Mesenchymal stem cell (in vitro differentiated cells and primary cell): ENCODE measurements around the gene ARHGAP12.
A peak's percentile ranks its signal among the peaks of the same experiment; 100 is the strongest.

Experiments used
- DNase-seq: peaks from one replicate; pipeline ENCODE4 v3.0.0-alpha.2; 2013
- H2AFZ ChIP-seq: one replicate; pipeline ENCODE4 v1.6.1; 2013; ENCODE audit warnings: low read depth, mild to moderate bottlenecking, control low read depth, inconsistent platforms, low read length, moderate library complexity
- H2AK5ac ChIP-seq: 2 replicates; pipeline ENCODE4 v1.6.1; 2013; ENCODE audit warnings: low read length, moderate library complexity, mild to moderate bottlenecking, inconsistent platforms; ENCODE audit not compliant: severe bottlenecking
- H2BK120ac ChIP-seq: one replicate; pipeline ENCODE4 v1.6.1; 2013; ENCODE audit warnings: low read depth, mild to moderate bottlenecking, inconsistent platforms, low read length, moderate library complexity
- H2BK12ac ChIP-seq, 2 experiments: one replicate each; pipeline ENCODE4 v1.6.1; 2013; ENCODE audit warnings: inconsistent platforms in 2 of 2, low read length in 2 of 2, mild to moderate bottlenecking in 2 of 2, moderate library complexity in 2 of 2, control low read depth in 1 of 2
- H2BK15ac ChIP-seq: one replicate; pipeline ENCODE4 v1.6.1; 2013; ENCODE audit warnings: mild to moderate bottlenecking, low read depth, inconsistent platforms; ENCODE audit not compliant: poor library complexity, severe bottlenecking
- H2BK5ac ChIP-seq: 2 replicates; pipeline ENCODE4 v1.6.1; 2013; ENCODE audit warnings: low read depth, mild to moderate bottlenecking, low read length, control low read depth, inconsistent platforms; ENCODE audit not compliant: poor library complexity, severe bottlenecking
- H3K14ac ChIP-seq, 2 experiments: one replicate each; pipeline ENCODE4 v1.6.1; 2013; ENCODE audit warnings: inconsistent platforms in 2 of 2, low read length in 2 of 2, control low read depth in 1 of 2, mild to moderate bottlenecking in 1 of 2, moderate library complexity in 1 of 2
- H3K18ac ChIP-seq, 2 experiments: one replicate each; pipeline ENCODE4 v1.6.1; 2013; ENCODE audit warnings: inconsistent platforms in 2 of 2, low read length in 2 of 2, control low read depth in 1 of 2, low read depth in 1 of 2, mild to moderate bottlenecking in 1 of 2
- H3K23ac ChIP-seq, 2 experiments: one replicate each; pipeline ENCODE4 v1.6.1; 2013; ENCODE audit warnings: inconsistent platforms in 2 of 2, low read length in 2 of 2, mild to moderate bottlenecking in 2 of 2, moderate library complexity in 2 of 2, control low read depth in 1 of 2
- H3K27ac ChIP-seq: 2 replicates; pipeline ENCODE4 v1.5.1; 2013; ENCODE audit warnings: mild to moderate bottlenecking, moderate library complexity, low read length, control low read depth, inconsistent platforms; ENCODE audit not compliant: poor library complexity, severe bottlenecking
- H3K27me3 ChIP-seq, 2 experiments: 2 replicates each; pipeline versions ENCODE4 v1.6.1 to v1.7.0; 2013; ENCODE audit warnings: low read length in 2 of 2, mild to moderate bottlenecking in 2 of 2, moderate library complexity in 2 of 2, control low read depth in 1 of 2, inconsistent platforms in 1 of 2; ENCODE audit not compliant: control insufficient read depth in 1 of 2, insufficient read depth in 1 of 2
- H3K36me3 ChIP-seq, 2 experiments: 2 replicates each; pipeline versions ENCODE4 v1.6.1 to v1.7.0; 2013; ENCODE audit warnings: low read length in 2 of 2, control low read depth in 1 of 2, inconsistent platforms in 1 of 2, low read depth in 1 of 2, mild to moderate bottlenecking in 1 of 2; ENCODE audit not compliant: insufficient read depth in 2 of 2, control insufficient read depth in 1 of 2
- H3K4ac ChIP-seq, 2 experiments: one replicate each; pipeline ENCODE4 v1.6.1; 2013; ENCODE audit warnings: inconsistent platforms in 2 of 2, low read length in 2 of 2, mild to moderate bottlenecking in 2 of 2, moderate library complexity in 2 of 2, control low read depth in 1 of 2, low read depth in 1 of 2
- H3K4me1 ChIP-seq: 2 replicates; pipeline ENCODE4 v1.6.1; 2013; ENCODE audit warnings: low read depth, low read length, control low read depth; ENCODE audit not compliant: control insufficient read depth, insufficient read depth
- H3K4me2 ChIP-seq: 2 replicates; pipeline ENCODE4 v1.6.1; 2013; ENCODE audit warnings: low read length, mild to moderate bottlenecking, inconsistent platforms; ENCODE audit not compliant: poor library complexity, severe bottlenecking
- H3K4me3 ChIP-seq, 2 experiments: 2 replicates each; pipeline versions ENCODE4 v1.5.1 to v1.7.0; 2013; ENCODE audit warnings: low read length in 2 of 2, mild to moderate bottlenecking in 2 of 2, control low read depth in 1 of 2, low read depth in 1 of 2; ENCODE audit not compliant: insufficient read depth in 1 of 2
- H3K79me1 ChIP-seq: replicated peaks from 2 replicates; pipeline ENCODE4 v1.6.1; 2013; ENCODE audit warnings: mild to moderate bottlenecking, control low read depth, low read length, inconsistent platforms; ENCODE audit not compliant: poor library complexity, severe bottlenecking
- H3K9ac ChIP-seq: 2 replicates; pipeline ENCODE4 v1.7.0; 2013; ENCODE audit warnings: mild to moderate bottlenecking, low read length, moderate library complexity
- H3K9me3 ChIP-seq: 2 replicates; pipeline ENCODE4 v1.7.0; 2013; ENCODE audit warnings: mild to moderate bottlenecking, low read length; ENCODE audit not compliant: control insufficient read depth
- H4K8ac ChIP-seq: one replicate; pipeline ENCODE4 v1.6.1; 2013; ENCODE audit warnings: inconsistent platforms, mild to moderate bottlenecking, low read length, moderate library complexity
- H4K91ac ChIP-seq: one replicate; pipeline ENCODE4 v1.6.1; 2013; ENCODE audit warnings: mild to moderate bottlenecking, low read length, inconsistent platforms
- WGBS: methylation state at CpG from one replicate; pipeline ENCODE4 v1.1.7; 2013; ENCODE audit warnings: mixed read lengths; 5-methylcytosine and 5-hydroxymethylcytosine counted together

The ARHGAP12 gene

DNA sequence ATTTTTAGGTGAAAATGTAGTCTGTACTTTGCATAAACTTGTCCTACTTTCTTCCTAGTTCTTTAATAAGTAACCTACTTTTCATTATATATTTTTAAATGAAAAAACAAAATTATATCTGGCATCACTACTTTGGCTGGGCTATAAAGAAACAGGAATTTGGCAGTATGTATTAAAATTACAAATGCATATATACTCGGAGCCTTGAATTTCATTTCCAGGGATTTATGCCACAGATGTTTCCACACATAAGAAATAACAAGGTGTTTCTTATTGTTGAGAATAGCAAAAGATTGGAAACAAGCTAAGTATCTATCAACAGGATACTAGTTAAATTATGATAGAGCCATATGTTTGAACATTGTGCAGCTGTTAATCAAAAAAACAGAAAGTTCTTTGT, 2.2 kb upstream of the ARHGAP12 start:
- Histone ChIP-seq H3K9me3 (no peaks in the 10 kb centered on the region), H3K4ac (no peak overlapping the region), H2AK5ac (no peak overlapping the region), H2BK15ac (no peak overlapping the region), H2BK12ac (no peak overlapping the region), H3K4me1 (peaks cover 2% of the 10 kb centered on the region), H3K14ac (no peak overlapping the region), H4K8ac (no peak overlapping the region), H3K27me3 (no peaks in the 10 kb centered on the region), H2BK5ac (no peak overlapping the region), H3K4me3 (peak overlapping the region in 1 of 2 experiments; percentile 84), H2AFZ (no peak overlapping the region), H3K23ac (no peak overlapping the region), H2BK120ac (no peak overlapping the region), H3K4me2 (no peak overlapping the region), H3K18ac (no peak overlapping the region), H3K27ac (no peak overlapping the region), H3K9ac (peak overlapping the region; percentile 95), H3K79me1 (peaks cover 2% of the 10 kb centered on the region), H3K36me3 (no peaks in the 10 kb centered on the region), H4K91ac (no peak overlapping the region)
- no CpG with 5 or more reads among the region's 1 CpG for WGBS
- no peak for DNase-seq

GRCh38 chr10:31930023-31930751, 1.6 kb upstream of the ARHGAP12 start:
- no peak overlapping the region for H2BK12ac ChIP-seq
- H2BK5ac ChIP-seq: no peak overlapping the region
- H3K4me1 ChIP-seq: peaks cover 2% of the 10 kb centered on the region
- H3K9ac ChIP-seq: peak overlapping the region; percentile 95
- H4K91ac ChIP-seq: no peak overlapping the region
- peak overlapping the region in 1 of 2 experiments; percentile 84 for H3K4me3 ChIP-seq
- no peak overlapping the region for H3K14ac ChIP-seq
- no peak for DNase-seq
- H4K8ac ChIP-seq: peak overlapping the region; percentile 87
- H2AK5ac ChIP-seq: no peak overlapping the region
- H3K27me3 ChIP-seq: no peaks in the 10 kb centered on the region
- peaks cover 2% of the 10 kb centered on the region for H3K79me1 ChIP-seq
- peak overlapping the region; percentile 28 for H3K27ac ChIP-seq
- no peaks in the 10 kb centered on the region for H3K36me3 ChIP-seq
- H3K4ac ChIP-seq: no peak overlapping the region
- peak overlapping the region; percentile 65 for H3K4me2 ChIP-seq
- no peak overlapping the region for H3K23ac ChIP-seq
- no peak overlapping the region for H2BK120ac ChIP-seq
- no peaks in the 10 kb centered on the region for H3K9me3 ChIP-seq
- H3K18ac ChIP-seq: peak overlapping the region in 1 of 2 experiments; percentile 0
- H2AFZ ChIP-seq: no peak overlapping the region
- H2BK15ac ChIP-seq: no peak overlapping the region
- 71% methylated on average over 6 of the region's 11 CpGs for WGBS

GRCh38 chr10:31929261-31930022, 811 bp upstream of the ARHGAP12 start:
- peak overlapping the region; percentile 49 for H4K8ac ChIP-seq
- peak overlapping the region; percentile 65 for H3K4me2 ChIP-seq
- peak; percentile 59 for DNase-seq
- H4K91ac ChIP-seq: peak overlapping the region; percentile 53
- peak overlapping the region in 1 of 2 experiments; percentile 73 for H3K23ac ChIP-seq
- H3K27me3 ChIP-seq: no peaks in the 10 kb centered on the region
- peak overlapping the region; percentile 95 for H3K9ac ChIP-seq
- H3K79me1 ChIP-seq: peaks cover 2% of the 10 kb centered on the region
- peak overlapping the region; percentile 64 for H2AFZ ChIP-seq
- H2BK15ac ChIP-seq: peak overlapping the region; percentile 86
- H2BK120ac ChIP-seq: peak overlapping the region; percentile 57
- H3K27ac ChIP-seq: peak overlapping the region; percentile 81
- H3K4me3 ChIP-seq: peak overlapping the region; percentile 84 to 99
- peak overlapping the region; percentile 83 for H2BK5ac ChIP-seq
- no peaks in the 10 kb centered on the region for H3K9me3 ChIP-seq
- no peak overlapping the region for H2BK12ac ChIP-seq
- no peaks in the 10 kb centered on the region for H3K36me3 ChIP-seq
- H3K18ac ChIP-seq: peak overlapping the region; percentile 60 to 99
- peak overlapping the region in 1 of 2 experiments; percentile 99 for H3K14ac ChIP-seq
- WGBS: 4% methylated on average over 22 of the region's 25 CpGs
- H3K4me1 ChIP-seq: peaks cover 2% of the 10 kb centered on the region
- H2AK5ac ChIP-seq: peak overlapping the region; percentile 22
- H3K4ac ChIP-seq: peak overlapping the region; percentile 96 to 99
